Cardiac fibroblast (primary cell): ENCODE data around the gene CCZ1.
A peak's percentile ranks its signal among the peaks of the same experiment; 100 is the strongest.
"Not testable (repeated sequence)": the region's sequence is repeated elsewhere in the genome, so short reads cannot be mapped to it uniquely, and the experiment has no call there.

ENCODE experiments used
- DNase-seq, 2 donors: peaks; one replicate each; pipeline versions ENCODE4 v3.0.0 to v3.0.0-alpha.2; 2010; ENCODE audit warnings: low read depth in 2 of 2
- H3K4me3 ChIP-seq, 2 donors: replicated peaks in 1 of 2; 1 replicate in 1 of 2; 2 replicates in 1 of 2; pipeline ENCODE4 v1.5.1; 2011; ENCODE audit warnings: low read depth in 2 of 2, low read length in 2 of 2, mild to moderate bottlenecking in 2 of 2, moderate library complexity in 1 of 2
- TF ChIP-seq, protein P1 (sequence below): IDR thresholded peaks from one replicate; pipeline ENCODE4 v1.5.1; 2011; ENCODE audit warnings: low read depth, mild to moderate bottlenecking, low read length, inconsistent platforms

Gene CCZ1

DNA sequence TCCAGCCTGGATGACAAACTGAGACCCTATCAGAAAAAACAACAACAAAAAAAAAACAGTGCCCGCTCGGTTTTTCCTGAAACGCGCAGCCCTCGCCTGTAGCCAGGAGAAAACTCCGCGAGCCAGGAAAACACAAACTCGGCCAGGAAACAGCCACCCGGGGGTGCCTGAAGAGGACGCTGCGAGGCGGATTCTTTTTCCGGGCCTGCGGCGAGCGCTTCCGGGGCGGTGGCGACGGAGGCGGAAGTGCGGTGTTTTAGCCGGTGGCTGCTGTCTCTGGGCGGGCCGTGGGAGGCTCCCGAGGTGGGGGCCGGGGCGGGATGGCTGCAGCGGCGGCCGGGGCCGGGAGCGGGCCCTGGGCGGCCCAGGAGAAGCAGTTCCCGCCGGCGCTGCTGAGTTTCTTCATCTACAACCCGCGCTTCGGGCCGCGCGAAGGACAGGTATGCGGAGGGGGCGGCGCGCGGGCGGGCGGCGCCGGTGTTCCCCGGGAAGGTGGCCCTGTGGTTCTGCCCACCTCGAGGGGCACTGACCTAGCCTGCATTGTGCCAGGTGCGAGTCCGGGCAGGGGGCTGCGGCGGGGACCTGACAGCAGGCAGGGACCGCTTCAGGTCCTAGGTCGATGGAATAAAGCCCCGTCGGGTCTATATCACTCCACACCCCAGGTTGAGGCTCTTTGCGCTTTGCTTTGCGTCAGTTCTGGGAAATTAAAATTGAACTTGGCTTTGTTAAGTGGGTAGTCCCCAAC, at the start of gene CCZ1:
Gene CCZ1, plus strand, starts transcription at position 254 of the 745 bp plus-strand sequence. Its CDS starts 67 bp downstream, at position 321.
- peak; percentile 37 to 61 for DNase-seq
- peak within 1 kb of the TSS; percentile 26 to 47 for H3K4me3 ChIP-seq

DNA sequence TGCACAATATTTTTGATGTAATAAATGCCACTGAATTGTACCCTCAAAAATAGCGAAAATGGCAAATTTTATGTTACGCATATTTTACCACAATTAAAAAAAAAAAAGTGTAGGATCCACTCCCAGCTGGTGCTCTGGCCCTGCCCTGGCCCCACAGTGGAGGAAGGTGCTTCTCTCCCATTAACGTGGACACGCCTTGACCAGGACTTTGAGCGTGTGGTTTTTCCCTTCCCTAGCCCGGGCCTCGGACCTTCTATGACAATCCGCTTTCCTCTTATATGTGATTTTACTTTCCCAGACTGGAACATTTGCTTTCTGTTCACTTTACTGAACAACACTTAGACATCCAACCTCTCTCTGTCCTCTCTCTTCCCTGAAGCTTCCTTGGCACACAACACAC, 47.6 kb upstream of the CCZ1 start:
- no peak for DNase-seq
- no peak overlapping the region for H3K4me3 ChIP-seq
- TF ChIP-seq, protein P1, sequence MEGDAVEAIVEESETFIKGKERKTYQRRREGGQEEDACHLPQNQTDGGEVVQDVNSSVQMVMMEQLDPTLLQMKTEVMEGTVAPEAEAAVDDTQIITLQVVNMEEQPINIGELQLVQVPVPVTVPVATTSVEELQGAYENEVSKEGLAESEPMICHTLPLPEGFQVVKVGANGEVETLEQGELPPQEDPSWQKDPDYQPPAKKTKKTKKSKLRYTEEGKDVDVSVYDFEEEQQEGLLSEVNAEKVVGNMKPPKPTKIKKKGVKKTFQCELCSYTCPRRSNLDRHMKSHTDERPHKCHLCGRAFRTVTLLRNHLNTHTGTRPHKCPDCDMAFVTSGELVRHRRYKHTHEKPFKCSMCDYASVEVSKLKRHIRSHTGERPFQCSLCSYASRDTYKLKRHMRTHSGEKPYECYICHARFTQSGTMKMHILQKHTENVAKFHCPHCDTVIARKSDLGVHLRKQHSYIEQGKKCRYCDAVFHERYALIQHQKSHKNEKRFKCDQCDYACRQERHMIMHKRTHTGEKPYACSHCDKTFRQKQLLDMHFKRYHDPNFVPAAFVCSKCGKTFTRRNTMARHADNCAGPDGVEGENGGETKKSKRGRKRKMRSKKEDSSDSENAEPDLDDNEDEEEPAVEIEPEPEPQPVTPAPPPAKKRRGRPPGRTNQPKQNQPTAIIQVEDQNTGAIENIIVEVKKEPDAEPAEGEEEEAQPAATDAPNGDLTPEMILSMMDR, result no peak

GRCh38 chr7:5854738-5855137, 43.8 kb upstream of the CCZ1 start:
- DNase-seq, result no peak
- TF ChIP-seq, protein P1, result no peak
- H3K4me3 ChIP-seq, result no peak overlapping the region

- not testable (repeated sequence) for H3K4me3 ChIP-seq, DNase-seq
Measured at GRCh38 chr7:5857041-5857575, 41.4 kb upstream of the CCZ1 start.

DNA sequence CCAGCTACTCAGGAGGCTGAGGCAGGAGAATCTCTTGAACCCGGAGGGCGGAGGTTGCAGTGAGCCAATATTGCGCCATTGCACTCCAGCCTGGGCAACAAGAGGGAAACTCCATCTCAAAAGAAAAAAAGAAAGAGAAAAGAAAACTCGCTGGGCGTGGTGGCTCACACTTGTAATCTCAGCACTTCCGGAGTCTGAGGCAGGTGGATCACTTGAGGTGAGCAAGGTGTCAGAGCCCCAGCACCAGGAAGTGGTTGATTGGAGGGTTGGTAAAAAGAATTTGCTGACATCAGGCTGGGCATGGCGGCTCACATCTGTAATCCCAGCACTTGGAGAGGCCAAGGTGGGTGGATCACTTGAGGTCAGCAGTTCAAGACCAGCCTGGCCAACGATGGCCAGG, 40.0 kb upstream of the CCZ1 start:
- not testable (repeated sequence) for H3K4me3 ChIP-seq, DNase-seq

DNA sequence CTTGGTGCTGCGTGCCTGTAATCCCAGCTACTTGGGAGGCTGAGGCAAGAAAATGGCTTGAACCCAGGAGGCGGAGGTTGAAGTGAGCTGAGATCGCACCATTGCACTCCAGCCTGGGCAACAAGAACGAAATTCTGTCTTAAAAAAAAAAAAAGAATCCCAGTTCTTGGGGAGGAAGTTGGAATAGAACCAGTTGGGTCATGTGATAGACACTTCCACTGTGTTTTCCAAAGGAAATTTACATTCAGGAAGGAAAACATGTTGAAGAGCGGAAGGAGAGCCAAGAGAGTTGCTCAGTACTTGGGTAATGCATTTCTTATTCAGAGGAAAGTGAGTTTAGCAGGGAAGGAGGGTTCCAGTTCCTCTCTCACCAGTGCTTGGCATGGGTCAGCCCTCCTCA, 37.3 kb upstream of the CCZ1 start:
- not testable (repeated sequence) for H3K4me3 ChIP-seq, DNase-seq

- not testable (repeated sequence) for DNase-seq, H3K4me3 ChIP-seq
Measured at GRCh38 chr7:5862753-5863366, 35.7 kb upstream of the CCZ1 start.

DNA sequence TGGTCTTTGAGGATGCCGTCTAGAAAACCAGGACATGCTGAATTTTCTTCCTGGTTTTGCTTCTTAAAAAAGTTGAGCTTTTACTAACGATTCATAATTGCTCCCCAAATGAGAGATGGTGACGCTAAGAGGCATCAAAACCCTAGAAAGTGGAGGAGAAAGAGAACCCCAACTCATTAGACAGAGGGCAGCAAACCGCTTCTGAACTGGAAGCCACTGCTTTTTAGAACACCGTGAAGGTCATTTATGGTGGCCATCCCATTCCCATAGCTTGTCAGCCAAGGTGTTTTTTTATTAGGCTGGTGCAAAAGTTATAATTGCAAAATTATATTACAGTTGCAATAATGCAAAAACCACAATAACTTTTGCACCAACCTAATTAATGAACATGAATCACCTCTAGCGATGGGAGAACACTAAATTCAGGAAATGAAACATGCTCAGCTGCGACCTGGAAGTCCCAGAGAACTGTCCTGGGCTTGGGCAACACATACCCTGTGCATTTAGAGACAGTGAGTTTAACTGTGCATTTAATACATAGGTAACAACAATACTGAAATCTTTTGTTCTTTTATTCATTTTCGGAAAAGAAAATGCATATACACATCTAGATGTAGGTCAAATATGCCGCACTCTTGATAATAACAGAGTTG, 33.1 kb upstream of the CCZ1 start:
- DNase-seq, H3K4me3 ChIP-seq: not testable (repeated sequence)

DNA sequence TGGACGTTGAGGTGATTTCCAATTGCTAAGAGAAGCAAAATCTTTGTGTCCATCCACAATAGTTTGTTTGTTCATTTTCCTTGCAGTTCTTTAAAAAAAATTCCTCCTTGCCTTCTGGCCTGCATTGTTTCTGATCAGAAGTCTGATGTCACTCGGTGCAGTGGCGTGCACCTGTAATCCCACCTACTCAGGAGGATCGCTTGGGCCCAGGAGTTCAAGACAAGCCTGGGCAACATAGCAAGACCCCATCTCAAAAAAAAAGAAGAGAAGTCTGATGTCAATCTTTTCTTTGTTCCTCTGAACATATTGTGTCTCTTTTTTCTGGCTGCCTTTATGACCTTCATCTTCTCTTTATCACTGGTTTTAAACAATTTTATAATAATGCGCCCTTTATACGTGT, 31.5 kb upstream of the CCZ1 start:
- H3K4me3 ChIP-seq, result no peak overlapping the region
- no peak for DNase-seq
- TF ChIP-seq, protein P1, result no peak

GRCh38 chr7:5868928-5869341, 29.6 kb upstream of the CCZ1 start:
- DNase-seq, result peak in 1 of 2 donors; percentile 25
- H3K4me3 ChIP-seq, result not testable (repeated sequence)
